ENCODE measurements around the gene SLC17A2.
A peak's percentile ranks its signal among the peaks of the same experiment; 100 is the strongest.

The SLC17A2 gene

DNA sequence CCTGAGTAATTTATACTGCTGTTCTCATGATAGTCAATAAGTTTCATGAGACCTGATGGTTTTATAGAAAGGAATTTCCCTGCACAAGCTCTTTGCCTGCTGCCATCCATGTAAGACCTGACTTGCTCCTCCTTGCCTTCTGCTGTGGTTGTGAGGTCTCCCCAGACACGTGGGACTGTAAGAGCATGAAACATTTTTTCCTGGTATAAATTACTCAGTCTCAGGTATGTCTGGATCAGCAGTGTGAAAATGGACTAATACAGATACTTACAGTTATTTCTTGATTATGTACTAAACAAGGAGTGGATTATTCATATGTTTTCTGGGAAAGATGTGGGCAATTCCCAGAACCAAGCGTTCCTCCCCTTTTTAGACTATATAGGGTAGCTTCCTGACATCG is 30.2 kb upstream of the SLC17A2 start:
- no peak overlapping the region for H3K4me2 ChIP-seq (ENCODE audit: low read length)

DNA sequence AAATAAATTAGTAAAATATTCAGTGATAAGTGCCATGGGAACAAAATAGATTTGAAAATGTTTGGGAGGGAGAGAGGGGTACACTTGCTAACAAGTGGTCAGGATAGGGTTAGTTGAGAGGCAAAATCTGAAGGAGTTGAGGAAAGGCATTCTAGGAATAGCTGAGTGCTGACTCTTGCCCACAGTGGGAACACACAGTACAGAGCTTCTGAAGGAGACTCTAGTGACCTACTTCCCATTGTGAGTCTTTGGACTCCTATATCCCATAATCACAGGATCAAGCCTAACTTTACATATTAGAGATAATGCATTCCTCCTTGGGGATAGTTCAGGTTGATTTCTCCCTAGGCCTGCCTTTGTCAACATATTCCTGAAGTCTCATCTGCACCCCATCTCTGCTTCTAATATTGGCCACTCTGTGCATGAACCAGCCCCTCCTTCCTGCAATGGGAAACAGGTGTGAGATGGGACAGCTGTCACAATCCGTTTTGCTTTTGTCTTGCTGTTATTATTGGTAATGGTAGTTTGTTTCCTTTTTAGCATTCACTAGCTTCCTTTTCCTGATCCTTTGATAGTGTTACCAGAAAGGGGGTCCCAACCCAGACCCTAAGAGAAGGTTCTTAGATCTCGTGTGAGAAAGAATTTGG is 29.5 kb upstream of the SLC17A2 start:
- H3K4me3 ChIP-seq (ENCODE audit: low read length), result peak overlapping the region; percentile 4; the same call in 1 of the 2 replicates
- peaks cover 17% of the 10 kb centered on the region for H3K36me3 ChIP-seq (ENCODE audit: control insufficient read depth, low read length)
- H3K4me1 ChIP-seq (ENCODE audit: control insufficient read depth, low read length), result peaks cover 41% of the 10 kb centered on the region
- peaks cover 26% of the 10 kb centered on the region; the same call in 1 of the 2 replicates for H3K9me3 ChIP-seq (ENCODE audit: control insufficient read depth, insufficient read depth, low read length)
- no peak overlapping the region for H3K27ac ChIP-seq (ENCODE audit: low read depth, low read length)
- no peaks in the 10 kb centered on the region for H3K27me3 ChIP-seq (ENCODE audit: control insufficient read depth, low read length)
- no peaks in the 10 kb centered on the region for H3K9me2 ChIP-seq (replicated peaks; ENCODE audit: control insufficient read depth, low read length)
- no peaks in the 10 kb centered on the region for H4K20me1 ChIP-seq (ENCODE audit: control insufficient read depth, insufficient read depth, low read depth, low read length)
- peak overlapping the region; percentile 27 for H3K4me2 ChIP-seq (ENCODE audit: low read length)
- H3K79me2 ChIP-seq (ENCODE audit: control insufficient read depth, low read length), result peaks cover 23% of the 10 kb centered on the region
- TF ChIP-seq, protein P1, sequence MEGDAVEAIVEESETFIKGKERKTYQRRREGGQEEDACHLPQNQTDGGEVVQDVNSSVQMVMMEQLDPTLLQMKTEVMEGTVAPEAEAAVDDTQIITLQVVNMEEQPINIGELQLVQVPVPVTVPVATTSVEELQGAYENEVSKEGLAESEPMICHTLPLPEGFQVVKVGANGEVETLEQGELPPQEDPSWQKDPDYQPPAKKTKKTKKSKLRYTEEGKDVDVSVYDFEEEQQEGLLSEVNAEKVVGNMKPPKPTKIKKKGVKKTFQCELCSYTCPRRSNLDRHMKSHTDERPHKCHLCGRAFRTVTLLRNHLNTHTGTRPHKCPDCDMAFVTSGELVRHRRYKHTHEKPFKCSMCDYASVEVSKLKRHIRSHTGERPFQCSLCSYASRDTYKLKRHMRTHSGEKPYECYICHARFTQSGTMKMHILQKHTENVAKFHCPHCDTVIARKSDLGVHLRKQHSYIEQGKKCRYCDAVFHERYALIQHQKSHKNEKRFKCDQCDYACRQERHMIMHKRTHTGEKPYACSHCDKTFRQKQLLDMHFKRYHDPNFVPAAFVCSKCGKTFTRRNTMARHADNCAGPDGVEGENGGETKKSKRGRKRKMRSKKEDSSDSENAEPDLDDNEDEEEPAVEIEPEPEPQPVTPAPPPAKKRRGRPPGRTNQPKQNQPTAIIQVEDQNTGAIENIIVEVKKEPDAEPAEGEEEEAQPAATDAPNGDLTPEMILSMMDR (IDR thresholded peaks at IDR 0.05; ENCODE audit: low read depth, low read length, poor library complexity, severe bottlenecking), result no peak
- no peak for TF ChIP-seq EZH2phosphoT487 (IDR thresholded peaks at IDR 0.05; ENCODE audit: borderline replicate concordance, low read length)
- peaks cover 4% of the 10 kb centered on the region for H3F3A ChIP-seq (ENCODE audit: control insufficient read depth, insufficient read depth)

More for the DNA sequence above, 30.2 kb upstream of the SLC17A2 start:
- Histone ChIP-seq H3K9me3 (ENCODE audit: control insufficient read depth, insufficient read depth, low read length) (peaks cover 26% of the 10 kb centered on the region; the same call in 1 of the 2 replicates), H3K4me1 (ENCODE audit: control insufficient read depth, low read length) (peaks cover 47% of the 10 kb centered on the region), H4K20me1 (ENCODE audit: control insufficient read depth, insufficient read depth, low read depth, low read length) (no peaks in the 10 kb centered on the region), H3K36me3 (ENCODE audit: control insufficient read depth, low read length) (peaks cover 24% of the 10 kb centered on the region), H3K27ac (ENCODE audit: low read depth, low read length) (no peak overlapping the region), H3K4me3 (ENCODE audit: low read length) (no peak overlapping the region), H3K79me2 (ENCODE audit: control insufficient read depth, low read length) (peaks cover 28% of the 10 kb centered on the region), H3F3A (ENCODE audit: control insufficient read depth, insufficient read depth) (peaks cover 4% of the 10 kb centered on the region), H3K9me2 (replicated peaks; ENCODE audit: control insufficient read depth, low read length) (no peaks in the 10 kb centered on the region), H3K27me3 (ENCODE audit: control insufficient read depth, low read length) (no peaks in the 10 kb centered on the region)
- TF ChIP-seq EZH2phosphoT487 (IDR thresholded peaks at IDR 0.05; ENCODE audit: borderline replicate concordance, low read length), result no peak
- TF ChIP-seq, protein P1 (IDR thresholded peaks at IDR 0.05; ENCODE audit: low read depth, low read length, poor library complexity, severe bottlenecking), result no peak

DNA sequence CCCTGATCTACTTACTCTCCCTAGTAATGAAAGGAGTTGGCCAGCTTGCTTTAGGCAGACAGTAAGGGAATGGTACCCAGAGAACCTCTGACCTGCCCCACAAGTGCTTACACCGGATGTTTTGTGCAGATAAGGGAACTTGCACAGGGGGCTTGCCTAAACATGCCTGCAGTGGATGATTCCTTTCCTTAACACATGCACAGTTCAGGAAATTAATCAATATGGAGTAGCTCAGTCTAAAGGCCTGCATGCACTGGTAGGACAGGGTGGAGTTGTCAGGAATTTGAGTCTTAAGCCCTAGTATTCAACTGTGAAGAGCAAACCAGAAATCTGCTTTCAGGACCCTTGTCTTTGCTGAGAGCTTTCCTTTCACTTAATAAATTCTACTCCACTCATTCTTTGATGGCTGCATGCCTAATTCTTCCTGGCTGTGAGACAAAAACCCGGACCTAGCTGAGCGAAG is 28.2 kb upstream of the SLC17A2 start:
- peaks cover 31% of the 10 kb centered on the region for H3K4me1 ChIP-seq (ENCODE audit: control insufficient read depth, low read length)
- no peak overlapping the region for H3K27ac ChIP-seq (ENCODE audit: low read depth, low read length)
- no peaks in the 10 kb centered on the region for H4K20me1 ChIP-seq (ENCODE audit: control insufficient read depth, insufficient read depth, low read depth, low read length)
- peaks cover 26% of the 10 kb centered on the region; the same call in 1 of the 2 replicates for H3K9me3 ChIP-seq (ENCODE audit: control insufficient read depth, insufficient read depth, low read length)
- peaks cover 10% of the 10 kb centered on the region for H3K79me2 ChIP-seq (ENCODE audit: control insufficient read depth, low read length)
- no peak overlapping the region for H3K4me3 ChIP-seq (ENCODE audit: low read length)
- H3K9me2 ChIP-seq (replicated peaks; ENCODE audit: control insufficient read depth, low read length), result no peaks in the 10 kb centered on the region
- H3K27me3 ChIP-seq (ENCODE audit: control insufficient read depth, low read length), result no peaks in the 10 kb centered on the region
- TF ChIP-seq, protein P1 (IDR thresholded peaks at IDR 0.05; ENCODE audit: low read depth, low read length, poor library complexity, severe bottlenecking), result no peak
- TF ChIP-seq EZH2phosphoT487 (IDR thresholded peaks at IDR 0.05; ENCODE audit: borderline replicate concordance, low read length), result no peak
- no peak overlapping the region for H3K4me2 ChIP-seq (ENCODE audit: low read length)
- peaks cover 4% of the 10 kb centered on the region for H3F3A ChIP-seq (ENCODE audit: control insufficient read depth, insufficient read depth)
- peaks cover 7% of the 10 kb centered on the region for H3K36me3 ChIP-seq (ENCODE audit: control insufficient read depth, low read length)

Measured in DOHH2 (cell line).